ENCODE measurements around the gene STXBP1.

Gene STXBP1

DNA sequence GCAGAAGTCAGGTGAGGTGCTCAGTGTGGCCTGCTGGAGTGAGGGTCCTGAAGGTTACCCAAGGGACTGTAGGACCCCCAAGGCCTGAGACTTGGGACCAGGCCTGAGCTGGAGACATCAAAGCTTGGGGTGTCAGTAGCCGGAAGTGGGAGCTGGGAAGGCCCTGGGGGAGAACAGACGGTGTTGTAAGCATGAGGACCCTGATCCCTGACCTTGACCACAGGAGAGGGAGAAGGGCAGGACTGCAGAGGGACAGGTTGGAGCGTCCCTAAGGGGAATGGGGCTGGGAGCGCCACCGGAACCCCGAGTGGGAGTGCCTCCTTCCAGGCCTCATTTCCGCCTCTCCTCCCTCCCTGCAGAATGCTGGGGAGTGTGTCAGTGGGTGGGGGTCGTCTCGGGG is 104.3 kb downstream of the STXBP1 start:
- no peak for DNase-seq

DNA sequence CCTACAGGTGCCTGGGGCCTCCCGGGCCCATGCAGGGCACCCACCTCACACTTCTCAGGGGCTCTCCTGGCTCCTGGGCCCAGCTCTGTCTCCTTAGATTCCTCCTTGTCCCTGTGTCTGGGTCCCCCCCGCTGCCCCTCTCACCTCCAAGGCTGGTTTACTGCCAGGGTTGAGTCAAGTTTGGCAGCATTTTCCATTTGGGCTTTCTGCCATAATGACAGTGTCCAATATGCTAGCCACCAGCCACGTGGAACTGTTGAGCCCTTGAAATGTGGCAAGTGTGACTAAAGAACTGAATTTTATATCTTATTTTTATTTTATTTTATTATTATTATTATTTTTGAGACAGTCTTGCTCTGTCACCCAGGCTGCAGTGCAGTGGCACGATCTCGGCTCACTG is 105.7 kb downstream of the STXBP1 start:
- DNase-seq = no peak

DNA sequence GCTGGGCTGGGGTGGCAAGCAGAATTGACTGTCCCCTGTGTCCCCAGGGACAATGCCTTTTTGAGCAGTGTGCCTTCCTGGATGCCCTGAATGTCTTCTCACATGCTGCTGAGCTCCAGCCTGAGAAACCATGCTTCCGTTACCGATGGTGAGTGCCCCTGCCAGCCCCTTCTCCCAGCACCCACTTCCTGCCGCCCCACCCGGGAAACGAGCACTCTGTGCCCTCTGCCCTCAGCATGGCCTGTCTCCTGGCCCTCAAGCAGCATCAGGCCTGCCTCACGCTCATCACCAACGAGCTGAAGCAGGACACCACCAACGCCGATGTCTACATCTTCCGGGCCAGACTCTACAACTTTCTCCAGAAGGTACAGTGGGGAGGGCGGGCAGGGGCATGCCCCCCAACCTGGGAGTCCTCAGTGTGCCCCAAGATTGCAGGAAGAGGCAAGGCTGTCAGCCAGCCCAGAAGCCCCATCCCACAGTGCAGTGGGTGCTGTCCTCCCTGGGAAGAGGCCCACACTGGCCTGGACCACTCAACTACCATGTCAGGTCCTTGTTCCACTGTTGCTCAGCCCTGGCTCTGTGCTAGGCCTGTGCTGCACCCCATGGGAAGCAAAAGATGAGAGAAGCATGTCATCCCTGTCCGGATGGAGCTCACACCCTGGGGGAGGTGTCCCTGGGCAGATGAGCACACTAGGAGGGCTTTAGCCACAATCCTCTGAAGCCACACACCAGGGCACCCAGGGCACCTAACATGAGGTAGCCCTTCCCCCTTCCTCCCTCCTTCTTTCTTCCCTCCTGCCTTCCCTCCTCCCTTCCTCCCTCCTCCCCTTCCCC is 108.2 kb downstream of the STXBP1 start:
- DNase-seq = no peak

DNA sequence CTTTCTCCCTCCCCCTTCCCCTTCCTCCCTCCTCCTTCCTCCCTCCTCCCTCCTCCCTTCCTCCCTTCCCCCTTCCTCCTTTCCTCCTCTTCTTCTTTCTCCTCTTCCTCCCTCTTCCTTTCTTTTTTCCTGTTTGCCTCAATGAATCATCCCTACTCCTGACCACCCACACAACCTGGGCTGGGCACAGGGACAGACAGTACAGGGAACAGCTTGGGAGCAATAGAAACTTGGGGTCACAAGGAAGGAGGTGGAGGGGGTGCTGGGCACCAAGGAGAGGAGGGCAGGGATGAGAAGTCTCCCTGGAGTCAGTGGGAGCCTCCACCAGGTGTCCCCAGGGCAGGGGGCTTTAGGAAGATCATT is 108.8 kb downstream of the STXBP1 start:
- DNase-seq = no peak

DNA sequence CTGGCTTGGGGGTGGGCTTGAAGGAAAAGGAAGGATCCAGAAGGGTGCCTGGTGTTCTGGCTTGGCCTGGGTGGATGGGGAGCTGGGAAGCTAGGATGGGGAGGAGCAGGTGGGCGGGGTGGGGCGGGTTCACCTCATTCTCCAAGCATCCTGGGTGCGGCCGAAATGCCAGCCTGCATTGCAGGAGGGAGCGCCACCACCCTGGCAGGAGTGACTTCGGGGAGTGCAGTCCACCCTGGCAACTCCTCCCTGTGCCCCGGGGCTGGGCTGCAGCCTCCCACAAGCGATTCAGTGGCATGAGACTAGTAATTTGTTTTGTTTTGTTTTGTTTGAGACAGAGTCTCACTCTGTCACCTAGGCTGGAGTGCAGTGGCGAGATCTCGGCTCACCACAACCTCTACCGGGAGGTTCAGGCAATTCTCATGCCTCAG is 109.3 kb downstream of the STXBP1 start:
- no peak for DNase-seq

DNA sequence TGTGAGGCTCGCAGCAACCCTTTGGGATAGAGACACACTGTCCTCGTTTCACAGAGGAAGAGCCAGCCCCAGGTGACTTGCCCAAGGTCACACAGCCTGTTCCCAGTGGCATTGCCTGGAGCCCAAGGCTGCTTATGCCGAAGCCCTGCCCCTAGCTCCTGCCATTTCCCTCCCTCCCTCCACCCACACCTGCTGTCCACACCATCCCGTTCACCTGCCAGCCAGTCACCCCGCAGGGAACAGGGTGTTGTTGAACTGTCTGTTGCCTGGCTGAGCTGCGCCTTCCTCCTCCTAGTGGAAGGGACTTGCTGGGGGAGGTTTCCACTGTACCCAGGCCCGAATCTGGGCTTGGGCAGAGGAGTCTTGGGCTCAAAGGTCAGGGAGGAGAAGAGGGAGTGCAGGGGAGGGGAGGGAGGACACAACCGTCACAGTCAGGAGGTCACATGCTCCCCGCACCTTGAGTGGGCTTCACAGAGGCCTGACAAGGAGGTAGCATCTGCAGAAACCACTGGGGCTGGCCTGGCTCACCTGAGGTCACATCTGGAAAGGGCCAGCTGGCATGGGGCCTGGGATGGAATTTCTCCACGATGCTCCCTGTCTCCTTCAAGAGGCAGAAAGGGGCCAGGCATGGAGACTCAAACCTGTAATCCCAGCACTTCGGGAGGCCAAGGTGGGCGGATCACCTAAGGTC is 110.1 kb downstream of the STXBP1 start:
- DNase-seq = no peak

DNA sequence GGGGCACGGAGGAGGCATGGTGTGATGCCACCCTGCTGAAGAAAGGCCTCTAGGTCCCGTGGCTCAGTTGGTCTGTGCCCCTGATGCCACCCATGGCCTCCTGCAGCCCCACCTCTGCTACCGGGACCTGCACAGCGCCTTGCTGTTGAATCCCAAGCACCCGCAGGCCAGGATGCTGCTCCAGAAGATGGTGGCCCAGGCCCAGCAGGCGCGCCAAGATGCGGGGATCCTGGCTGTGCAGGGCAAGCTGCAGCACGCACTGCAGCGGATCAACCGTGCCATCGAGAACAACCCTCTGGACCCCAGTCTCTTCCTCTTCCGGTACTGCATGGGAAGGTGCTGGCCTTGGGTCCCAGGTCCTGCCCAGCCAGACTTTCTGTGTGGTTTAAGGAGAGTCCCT is 110.9 kb downstream of the STXBP1 start:
- DNase-seq = no peak

DNA sequence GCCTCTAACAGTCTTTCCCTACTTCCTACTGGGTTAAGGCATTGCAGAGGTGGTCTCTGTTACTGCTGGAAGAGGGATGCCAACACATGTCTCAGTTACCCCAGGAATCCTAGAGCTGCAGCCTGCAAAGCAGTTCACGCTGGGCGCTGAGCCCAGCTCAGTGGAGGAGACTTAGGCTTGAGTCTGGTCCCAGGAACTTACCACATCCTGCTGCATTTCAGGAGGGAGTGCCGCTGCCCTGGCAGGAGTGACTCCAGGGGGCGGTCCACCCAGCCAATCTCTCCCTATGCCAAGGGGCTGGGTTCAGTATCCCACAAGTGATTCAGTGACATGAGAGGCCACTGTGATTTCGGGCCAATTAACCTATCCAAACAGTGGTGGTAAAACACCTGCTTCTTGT is 111.4 kb downstream of the STXBP1 start:
- DNase-seq = no peak

DNA sequence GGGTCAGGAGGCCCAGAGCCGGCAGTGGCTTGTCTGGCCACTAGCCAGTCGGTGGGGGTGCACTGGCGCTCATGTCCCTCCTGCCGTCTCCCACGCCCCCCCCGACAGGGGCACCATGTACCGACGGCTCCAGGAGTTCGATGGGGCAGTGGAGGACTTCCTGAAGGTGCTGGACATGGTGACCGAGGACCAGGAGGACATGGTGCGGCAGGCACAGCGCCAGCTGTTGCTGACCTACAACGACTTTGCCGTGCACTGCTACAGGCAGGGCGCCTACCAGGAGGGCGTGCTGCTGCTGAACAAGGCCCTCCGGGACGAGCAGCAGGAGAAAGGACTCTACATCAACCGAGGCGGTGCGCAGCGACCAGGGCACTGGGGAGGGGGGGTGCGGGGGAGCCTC is 111.9 kb downstream of the STXBP1 start:
- DNase-seq = no peak

DNA sequence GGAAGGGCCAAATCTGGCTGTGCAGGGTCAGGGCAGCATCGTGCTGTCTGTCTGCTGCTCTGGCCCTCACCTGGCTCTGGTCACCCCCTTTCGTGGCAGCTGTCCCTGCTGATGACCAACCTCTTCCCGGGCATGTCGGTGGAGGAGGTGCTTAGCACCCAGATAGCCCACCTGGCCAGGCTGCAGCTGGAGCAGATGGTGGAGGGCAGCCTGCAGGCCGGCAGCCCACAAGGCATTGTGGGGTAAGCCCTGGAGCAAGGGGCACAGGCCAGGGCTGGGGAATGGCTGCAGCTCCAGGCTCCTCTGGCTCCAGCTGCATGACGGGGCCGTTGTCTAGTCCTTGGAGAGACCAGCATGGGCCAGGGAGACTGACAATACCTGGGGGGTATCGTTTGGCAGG is 114.8 kb downstream of the STXBP1 start:
- DNase-seq = no peak

DNA sequence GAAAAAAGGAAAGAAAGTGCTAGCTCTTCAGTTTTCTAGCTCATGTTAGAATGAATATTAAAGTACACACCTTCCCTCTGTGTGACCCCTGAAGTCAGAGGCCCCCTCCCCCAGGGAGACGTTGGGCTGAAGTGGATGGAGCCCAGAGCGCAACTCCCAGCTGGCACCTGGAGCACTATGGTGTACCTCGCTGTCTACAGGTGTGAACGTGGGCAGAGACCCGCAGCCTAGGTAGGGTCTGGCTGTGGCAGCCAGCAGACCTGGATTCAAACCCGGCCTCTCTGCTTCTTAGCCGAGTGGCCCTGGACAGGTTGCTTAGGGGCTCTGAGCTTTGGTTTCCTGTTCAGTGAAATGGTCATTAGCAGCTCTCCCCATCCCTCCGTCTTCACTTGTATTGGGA is 116.7 kb downstream of the STXBP1 start:
- DNase-seq = no peak

DNA sequence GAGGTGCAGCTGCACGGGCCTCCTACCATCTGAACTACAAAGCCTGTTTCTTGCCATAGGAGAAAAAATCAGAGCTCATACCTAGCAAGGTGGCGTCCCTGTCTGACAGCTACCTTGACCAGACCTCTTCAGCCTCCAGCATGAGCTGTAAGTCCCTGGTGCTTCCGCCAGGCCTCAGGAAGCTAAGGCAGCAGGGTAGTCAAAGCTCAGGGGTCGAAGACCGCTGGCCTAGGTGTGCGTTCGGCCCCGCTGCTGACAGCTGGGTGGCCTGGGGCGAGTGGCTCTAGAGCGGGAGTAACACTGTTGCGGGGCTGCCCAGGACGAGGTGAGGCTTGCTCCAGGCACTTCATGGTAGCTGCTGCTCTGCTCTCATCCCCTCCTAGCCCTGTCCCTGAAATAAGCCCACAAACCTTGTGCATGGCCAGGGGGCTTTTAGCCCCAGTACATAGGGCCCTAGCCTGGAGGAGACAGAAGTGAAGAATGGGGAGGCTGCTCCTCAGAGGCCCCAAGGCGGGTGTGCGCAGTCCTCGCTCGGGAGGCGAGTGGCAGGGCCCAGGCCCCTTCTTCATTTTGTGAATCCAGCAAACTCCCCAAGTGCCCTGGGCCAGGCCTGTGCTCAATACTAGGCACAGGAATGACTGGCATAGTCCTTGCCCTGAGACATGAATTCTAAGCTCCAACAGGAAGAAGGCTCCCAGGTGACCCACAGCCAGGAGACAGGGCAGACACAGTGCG is 117.6 kb downstream of the STXBP1 start:
- DNase-seq = no peak

DNA sequence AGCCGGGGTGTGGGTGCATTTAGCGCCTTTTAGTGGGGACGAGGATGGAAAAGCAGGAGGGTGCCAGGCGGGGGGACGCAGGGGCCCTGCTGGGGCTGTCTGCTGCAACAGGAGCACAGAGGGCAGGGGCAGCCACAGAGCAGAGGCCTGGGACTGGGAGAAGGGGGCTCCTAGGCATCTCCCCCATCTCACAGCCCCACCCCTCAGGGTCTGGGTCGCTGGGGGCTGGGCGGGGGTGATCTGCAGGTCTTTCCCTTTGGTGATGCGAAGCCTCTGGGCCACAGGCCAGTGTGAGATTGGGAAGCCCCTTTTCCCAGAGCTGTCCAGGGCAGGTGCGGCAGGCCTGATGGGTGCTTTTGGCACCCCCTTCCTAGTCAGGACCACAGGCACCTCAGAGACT is 118.2 kb downstream of the STXBP1 start:
- DNase-seq = no peak

DNA sequence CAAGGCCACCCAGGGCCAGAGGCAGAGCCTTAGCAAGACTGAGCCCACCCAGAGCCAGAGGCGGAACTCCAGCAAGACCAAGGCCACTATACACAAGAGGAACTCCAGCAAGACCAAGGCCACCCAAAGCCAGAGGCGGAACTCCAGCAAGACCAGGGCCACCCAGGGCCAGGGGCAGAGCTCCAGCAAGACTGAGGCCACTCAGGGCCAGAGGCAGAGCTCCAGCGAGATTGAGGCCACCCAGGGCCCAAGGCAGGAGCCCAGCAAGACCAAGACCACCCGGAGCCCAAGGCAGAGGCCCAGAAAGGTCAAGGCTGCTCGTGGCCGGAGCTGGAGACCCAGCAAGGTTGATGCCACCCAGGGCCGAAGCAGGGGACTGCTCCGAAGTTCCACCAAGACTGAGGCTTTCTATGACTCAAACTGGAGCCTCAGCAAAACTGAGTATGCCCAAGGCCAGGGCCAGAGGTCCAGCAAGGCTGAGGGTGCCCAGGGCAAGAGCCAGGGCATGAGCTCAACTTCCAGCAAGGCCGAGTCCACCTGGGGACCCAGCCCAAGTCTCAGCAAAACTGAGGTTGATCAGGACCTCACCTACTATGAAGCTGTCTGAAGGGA is 118.8 kb downstream of the STXBP1 start:
- DNase-seq = no peak

DNA sequence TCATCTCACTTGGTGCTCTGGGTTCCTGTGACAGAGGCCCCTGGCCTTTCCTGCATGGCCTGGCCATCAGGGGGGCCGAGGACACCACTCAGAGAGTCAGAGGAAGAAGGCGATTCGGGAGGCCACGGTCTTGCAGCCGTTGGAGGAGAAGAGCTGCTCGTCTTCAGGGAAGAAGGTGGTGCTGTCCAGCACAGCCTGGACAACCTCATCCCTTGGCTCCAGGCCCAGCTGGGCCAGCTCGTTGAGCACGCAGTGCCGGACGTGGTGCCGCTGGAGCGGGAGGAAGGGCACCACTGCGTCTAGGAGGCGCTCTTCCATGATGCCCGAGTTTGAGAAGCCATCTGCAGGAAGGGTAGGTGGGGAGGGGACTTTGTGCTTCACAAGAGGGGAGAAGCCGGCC is 119.9 kb downstream of the STXBP1 start:
- DNase-seq = no peak

DNA sequence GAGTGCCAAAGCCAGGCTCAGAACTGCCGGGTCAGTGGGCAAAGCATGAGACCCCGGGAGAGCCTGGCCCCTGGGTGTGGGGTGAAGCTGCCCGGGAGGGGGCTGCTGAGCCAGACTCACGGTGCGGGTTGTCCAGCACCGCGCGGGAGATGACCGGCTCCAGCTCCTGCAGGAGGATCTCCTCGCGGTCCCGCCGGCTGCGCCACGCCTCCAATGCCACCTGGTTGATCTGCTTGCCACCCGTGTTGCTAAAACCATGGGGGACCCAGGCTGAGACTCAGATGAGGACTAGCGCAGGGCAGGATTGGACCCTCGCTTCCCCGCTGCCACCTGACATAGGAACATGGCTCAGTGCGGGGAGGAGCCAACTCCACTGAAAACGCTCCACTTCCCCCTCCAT is 120.4 kb downstream of the STXBP1 start:
- DNase-seq = no peak

DNA sequence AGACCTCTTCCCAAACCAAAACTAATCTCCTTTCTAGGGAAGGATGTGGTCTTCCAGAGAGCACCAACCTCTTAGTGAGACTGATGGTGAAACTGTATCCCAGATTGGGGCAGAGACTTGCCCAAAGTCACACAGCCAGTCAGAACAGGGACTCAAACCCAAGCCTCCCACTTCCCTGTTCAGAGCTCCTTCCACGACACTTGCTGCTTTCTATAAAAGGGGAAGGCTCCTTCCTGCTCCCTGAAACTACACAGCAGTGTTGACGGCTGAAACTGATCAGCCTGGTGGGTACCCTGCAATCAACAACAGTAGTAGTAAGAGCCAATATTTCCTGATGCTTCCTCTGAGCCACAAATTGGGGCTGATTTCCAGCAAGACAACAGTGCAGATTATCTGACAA is 121.5 kb downstream of the STXBP1 start:
- DNase-seq = no peak

DNA sequence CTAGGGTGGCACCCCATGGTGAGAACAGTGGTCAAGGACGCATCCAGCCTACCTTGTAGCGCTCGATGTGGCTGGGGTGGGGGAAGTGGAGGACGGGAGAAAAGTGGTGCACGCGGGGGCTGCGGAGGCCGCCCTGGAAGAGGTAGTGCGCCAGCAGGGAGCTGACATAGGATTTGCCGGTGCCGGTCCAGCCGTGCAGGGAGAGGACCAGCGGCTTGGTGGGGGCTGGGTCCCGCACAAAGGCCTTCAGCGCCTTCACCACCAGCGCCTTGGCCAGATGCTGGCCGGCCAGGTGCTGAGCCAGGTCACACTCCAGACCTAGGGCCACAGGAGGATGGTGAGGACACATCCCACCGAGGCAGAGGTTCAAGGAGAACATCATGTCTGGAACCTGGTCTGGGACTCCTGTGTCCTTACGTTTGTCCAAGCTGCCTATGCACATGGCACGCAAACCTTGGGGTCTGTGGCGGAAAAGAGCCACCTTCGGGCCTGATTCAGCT is 122.2 kb downstream of the STXBP1 start:
- DNase-seq = no peak

DNA sequence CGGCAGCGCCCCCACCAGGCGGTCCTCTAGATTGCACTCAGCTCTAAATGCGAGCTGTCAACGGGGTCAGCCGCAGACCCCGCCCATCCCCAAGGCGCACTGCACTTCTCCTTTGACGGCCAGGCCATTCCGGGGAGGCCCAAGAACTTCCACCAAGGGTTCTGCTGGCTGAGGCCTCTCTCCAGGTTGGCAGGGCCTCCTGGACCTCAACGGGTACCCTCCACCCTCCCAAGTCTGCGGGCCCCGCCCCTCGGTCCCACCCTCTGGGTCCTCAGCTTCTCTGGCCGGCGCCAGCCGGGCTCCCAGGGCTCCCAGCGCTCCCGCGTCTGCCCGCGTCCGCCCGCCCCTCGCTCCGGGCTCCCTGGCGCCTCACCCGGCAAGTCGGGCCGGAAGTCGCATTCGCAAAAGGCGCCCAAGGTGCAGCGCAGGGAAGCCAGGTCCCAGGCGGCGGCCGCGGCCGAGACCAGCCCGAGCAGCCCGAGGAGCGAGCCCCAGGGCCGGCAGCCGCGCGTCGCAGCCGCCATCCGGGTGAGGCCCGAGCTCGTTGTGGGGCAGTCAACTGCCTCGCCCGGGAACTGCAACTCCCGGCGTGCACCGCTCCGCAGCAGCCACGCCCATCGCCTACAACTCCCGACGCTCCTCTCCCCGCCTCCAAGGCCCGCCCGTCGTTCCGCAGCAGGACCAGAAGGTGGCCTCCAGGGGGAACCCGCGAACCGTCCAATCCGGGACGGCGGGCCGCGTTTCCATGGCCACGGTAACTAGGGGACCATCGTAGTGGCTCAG is 122.9 kb downstream of the STXBP1 start, which contains the start of gene TOR2A:
Gene TOR2A, minus strand, starts transcription at position 548 of the 783 bp plus-strand sequence. Its CDS starts 24 bp downstream, at position 524.
- DNase-seq = peak; percentile 71

DNA sequence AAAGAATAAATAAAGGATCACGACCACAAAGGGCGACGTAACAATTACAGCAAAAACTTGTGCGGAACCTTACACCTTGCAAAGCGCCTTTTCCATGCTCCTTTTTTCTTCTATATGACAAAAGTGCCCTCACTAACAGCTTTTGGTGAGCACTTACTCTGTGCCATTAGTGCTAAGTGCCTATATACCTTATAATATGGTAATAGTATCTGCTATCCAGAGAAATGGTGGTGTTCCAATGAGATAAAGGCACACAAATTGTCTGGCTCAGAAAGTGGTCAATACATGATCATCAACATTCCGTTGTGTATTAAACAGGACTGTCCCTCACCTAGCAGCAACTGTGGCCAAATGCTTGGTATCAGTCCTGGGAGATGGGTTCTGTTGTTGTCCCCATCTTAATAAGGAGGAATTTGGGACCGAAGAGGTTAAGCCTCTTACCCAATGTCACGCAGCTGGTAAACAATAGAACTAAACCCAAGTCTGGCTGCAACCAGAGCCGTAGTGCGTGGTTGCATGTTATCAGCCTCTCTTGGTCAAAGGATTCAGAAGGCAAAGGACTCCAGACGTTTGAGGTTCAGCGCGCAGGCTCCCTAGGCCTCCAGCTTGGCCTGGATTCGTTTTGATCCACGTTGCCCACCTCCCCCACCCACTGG is 123.6 kb downstream of the STXBP1 start:
- DNase-seq = no peak

DNA sequence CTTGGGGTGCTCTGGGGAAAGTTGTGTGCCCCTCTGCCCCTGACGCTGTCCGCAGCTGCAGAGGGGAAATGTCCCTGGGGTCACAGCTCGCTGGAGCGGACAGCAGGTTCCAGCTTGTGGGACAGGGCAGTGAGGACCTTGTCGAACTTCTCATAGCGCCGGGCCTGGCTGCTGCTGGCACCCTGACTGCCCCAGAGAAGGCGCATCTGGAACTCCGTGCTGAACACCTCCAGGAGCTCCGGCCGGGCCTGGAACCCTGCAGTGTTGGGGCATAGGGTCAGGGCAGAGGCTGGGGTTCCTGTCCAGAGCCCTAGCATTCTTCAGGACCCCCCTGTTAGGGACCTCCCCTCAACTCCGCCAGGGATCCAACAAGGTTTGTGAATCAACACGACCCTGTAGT is 126.6 kb downstream of the STXBP1 start:
- DNase-seq = no peak

All from SIG-M5 (cell line).